ENCODE measurements around the gene MAIP1.

DNA sequence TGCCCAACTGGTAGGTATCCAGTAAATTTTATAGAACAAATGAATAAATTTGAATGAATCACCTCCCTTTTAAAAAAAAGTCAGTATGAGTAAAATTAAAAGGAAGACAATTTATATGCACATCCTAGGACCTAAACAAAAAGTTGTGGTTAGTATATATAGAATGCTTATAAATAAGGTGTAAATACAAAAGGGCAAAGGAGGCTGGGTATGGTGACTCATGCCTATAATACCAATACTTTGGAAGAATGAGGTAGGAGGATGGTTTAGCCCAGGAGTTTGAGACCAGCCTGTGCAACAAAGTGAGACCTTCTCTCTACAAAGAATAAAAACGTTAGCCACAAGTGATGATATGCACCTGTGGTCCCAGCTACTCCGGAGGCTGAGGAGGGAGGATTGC, 31.5 kb upstream of the MAIP1 start:
- TF ChIP-seq, protein P1, sequence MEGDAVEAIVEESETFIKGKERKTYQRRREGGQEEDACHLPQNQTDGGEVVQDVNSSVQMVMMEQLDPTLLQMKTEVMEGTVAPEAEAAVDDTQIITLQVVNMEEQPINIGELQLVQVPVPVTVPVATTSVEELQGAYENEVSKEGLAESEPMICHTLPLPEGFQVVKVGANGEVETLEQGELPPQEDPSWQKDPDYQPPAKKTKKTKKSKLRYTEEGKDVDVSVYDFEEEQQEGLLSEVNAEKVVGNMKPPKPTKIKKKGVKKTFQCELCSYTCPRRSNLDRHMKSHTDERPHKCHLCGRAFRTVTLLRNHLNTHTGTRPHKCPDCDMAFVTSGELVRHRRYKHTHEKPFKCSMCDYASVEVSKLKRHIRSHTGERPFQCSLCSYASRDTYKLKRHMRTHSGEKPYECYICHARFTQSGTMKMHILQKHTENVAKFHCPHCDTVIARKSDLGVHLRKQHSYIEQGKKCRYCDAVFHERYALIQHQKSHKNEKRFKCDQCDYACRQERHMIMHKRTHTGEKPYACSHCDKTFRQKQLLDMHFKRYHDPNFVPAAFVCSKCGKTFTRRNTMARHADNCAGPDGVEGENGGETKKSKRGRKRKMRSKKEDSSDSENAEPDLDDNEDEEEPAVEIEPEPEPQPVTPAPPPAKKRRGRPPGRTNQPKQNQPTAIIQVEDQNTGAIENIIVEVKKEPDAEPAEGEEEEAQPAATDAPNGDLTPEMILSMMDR (IDR thresholded peaks at IDR 0.05), result no peak
- TF ChIP-seq ZFX (IDR thresholded peaks at IDR 0.05; ENCODE audit: borderline replicate concordance), result no peak
